Measurements from ENCODE around the gene ATP6V0C.
"Not testable (repeated sequence)": the region's sequence is repeated elsewhere in the genome, so short reads cannot be mapped to it uniquely, and the experiment has no call there.

DNA sequence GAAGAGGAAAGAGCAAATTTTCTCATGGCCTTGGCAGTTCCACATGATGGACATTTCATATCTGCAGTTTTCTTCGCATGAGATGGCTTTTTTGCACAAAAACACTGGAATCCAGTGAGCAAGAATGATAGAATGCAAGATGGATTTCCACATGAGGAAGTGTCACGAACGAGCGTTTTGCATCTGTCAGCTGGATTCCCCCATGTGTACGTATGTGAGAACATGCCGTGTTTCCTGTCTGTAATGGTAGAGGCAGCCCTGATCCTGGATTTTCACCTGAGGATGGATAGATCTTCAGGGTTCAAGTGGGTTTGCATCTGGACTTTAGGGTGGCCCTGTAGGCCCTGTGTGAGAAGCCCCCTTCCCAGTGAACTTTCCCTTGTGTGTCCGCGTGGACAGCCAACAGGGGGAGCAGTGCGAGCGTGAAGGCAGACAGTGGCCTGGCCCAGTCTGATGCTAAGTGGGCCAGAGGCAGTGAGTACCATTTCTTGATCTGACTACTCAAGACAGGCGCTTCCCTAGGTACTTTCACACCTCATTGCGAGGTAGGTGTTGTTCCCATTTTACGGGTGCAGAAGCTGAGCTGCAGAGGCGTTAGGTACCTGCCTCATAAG is 26.2 kb downstream of the ATP6V0C start:
- TF ChIP-seq, protein P1, sequence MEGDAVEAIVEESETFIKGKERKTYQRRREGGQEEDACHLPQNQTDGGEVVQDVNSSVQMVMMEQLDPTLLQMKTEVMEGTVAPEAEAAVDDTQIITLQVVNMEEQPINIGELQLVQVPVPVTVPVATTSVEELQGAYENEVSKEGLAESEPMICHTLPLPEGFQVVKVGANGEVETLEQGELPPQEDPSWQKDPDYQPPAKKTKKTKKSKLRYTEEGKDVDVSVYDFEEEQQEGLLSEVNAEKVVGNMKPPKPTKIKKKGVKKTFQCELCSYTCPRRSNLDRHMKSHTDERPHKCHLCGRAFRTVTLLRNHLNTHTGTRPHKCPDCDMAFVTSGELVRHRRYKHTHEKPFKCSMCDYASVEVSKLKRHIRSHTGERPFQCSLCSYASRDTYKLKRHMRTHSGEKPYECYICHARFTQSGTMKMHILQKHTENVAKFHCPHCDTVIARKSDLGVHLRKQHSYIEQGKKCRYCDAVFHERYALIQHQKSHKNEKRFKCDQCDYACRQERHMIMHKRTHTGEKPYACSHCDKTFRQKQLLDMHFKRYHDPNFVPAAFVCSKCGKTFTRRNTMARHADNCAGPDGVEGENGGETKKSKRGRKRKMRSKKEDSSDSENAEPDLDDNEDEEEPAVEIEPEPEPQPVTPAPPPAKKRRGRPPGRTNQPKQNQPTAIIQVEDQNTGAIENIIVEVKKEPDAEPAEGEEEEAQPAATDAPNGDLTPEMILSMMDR (IDR thresholded peaks at IDR 0.05) = peak in 1 of 4 experiments; percentile 36
- TF ChIP-seq POLR2AphosphoS5, POLR2A, EP300 (IDR thresholded peaks at IDR 0.05): not testable (repeated sequence)
